ENCODE measurements around the gene ZSCAN20.
"Not testable (repeated sequence)": the region's sequence is repeated elsewhere in the genome, so short reads cannot be mapped to it uniquely, and the experiment has no call there.

The ZSCAN20 gene

DNA sequence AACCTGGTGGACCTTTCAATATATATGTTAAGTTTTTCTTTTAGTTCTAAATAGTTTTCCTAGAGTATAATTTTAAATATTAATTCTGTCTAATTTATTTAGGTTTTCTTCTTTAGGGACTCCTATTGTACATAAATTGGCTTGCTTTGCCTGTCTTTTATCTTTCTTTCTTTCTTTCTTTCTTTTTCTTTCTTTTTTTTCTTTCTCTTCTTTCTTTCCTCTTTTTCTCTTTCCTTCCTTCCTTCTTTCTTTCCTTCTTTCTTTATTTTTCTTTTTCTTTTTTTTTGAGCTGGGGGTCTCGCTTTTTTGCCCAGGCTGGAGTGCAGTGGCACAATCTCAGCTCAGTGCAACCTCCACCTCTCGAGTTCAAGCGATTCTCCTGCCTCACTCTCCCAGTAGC, 35.2 kb downstream of the ZSCAN20 start:
- no peaks in the 10 kb centered on the region for H3K9me3 Mint-ChIP-seq
- ATAC-seq (replicated peaks; ENCODE audit: extremely low read depth, poor library complexity, severe bottlenecking): no peak
- DNase-seq (ENCODE audit: low spot score in 2 of 2): no peak

GRCh38 chr1:33508151-33508550, 35.7 kb downstream of the ZSCAN20 start:
- ATAC-seq (replicated peaks; ENCODE audit: extremely low read depth, poor library complexity, severe bottlenecking) (no peak), DNase-seq (ENCODE audit: low spot score in 2 of 2) (no peak)
- Mint-ChIP-seq H3K36me3 (ENCODE audit: insufficient read depth) (no peaks in the 10 kb centered on the region), H3K27ac (ENCODE audit: low read depth) (no peak overlapping the region), H3K9me3 (no peaks in the 10 kb centered on the region), H3K4me3 (no peak overlapping the region), H3K27me3 (peaks cover 23% of the 10 kb centered on the region), H3K4me1 (no peaks in the 10 kb centered on the region)

More for the DNA sequence above, 35.2 kb downstream of the ZSCAN20 start:
- Mint-ChIP-seq H3K27ac (ENCODE audit: low read depth) (no peak overlapping the region), H3K36me3 (ENCODE audit: insufficient read depth) (no peaks in the 10 kb centered on the region), H3K4me1 (no peaks in the 10 kb centered on the region), H3K27me3 (peaks cover 23% of the 10 kb centered on the region), H3K4me3 (no peak overlapping the region)

GRCh38 chr1:33509276-33509675, 36.8 kb downstream of the ZSCAN20 start:
- not testable (repeated sequence) for H3K4me1 Mint-ChIP-seq; H3K4me3 Mint-ChIP-seq; ATAC-seq (replicated peaks; ENCODE audit: extremely low read depth, poor library complexity, severe bottlenecking); H3K27ac Mint-ChIP-seq (ENCODE audit: low read depth); H3K9me3 Mint-ChIP-seq; H3K36me3 Mint-ChIP-seq (ENCODE audit: insufficient read depth); DNase-seq (ENCODE audit: low spot score in 2 of 2)
- peaks cover 23% of the 10 kb centered on the region for H3K27me3 Mint-ChIP-seq

DNA sequence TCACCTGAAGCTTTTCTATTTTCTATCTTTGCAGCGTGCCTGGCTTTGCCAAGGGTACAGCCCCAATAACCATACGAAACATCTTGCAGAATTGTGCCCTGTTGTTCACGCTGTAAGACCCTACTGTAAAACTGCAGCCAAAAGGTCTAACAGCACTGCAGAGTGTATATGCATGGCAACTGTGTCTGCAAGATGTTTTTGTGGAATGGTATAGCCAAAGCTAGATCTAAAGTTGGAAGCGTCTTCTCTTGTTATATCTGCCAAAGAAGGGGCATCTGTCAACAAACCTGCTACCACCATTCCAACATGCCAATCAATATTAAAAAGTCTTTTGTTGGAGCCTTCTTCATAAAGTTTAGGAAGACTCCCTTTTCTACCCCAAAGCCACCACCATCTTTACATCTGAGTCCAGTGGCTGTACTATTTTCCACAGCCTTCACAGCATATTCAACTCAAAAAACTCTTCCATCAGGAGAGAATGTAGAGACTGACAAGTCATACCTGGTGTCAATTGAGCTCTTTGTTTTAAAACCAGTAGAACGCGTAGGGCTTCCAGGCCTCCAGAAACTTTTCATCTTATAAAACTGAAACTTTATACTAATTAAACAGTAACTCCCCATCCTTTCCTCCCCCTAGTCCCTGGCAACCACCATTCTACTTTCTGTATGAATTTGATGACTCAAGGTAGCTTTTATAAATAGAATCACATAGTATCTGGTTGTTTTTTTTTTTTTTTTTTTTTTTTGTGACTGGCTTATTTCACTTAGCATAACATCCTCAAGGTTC, 40.0 kb downstream of the ZSCAN20 start:
- ATAC-seq (replicated peaks; ENCODE audit: extremely low read depth, poor library complexity, severe bottlenecking) (no peak), DNase-seq (ENCODE audit: low spot score in 2 of 2) (no peak)
- Mint-ChIP-seq H3K36me3 (ENCODE audit: insufficient read depth) (peaks cover 2% of the 10 kb centered on the region), H3K27me3 (peaks cover 45% of the 10 kb centered on the region), H3K27ac (ENCODE audit: low read depth) (no peak overlapping the region), H3K4me3 (no peak overlapping the region), H3K4me1 (no peaks in the 10 kb centered on the region), H3K9me3 (no peaks in the 10 kb centered on the region)

DNA sequence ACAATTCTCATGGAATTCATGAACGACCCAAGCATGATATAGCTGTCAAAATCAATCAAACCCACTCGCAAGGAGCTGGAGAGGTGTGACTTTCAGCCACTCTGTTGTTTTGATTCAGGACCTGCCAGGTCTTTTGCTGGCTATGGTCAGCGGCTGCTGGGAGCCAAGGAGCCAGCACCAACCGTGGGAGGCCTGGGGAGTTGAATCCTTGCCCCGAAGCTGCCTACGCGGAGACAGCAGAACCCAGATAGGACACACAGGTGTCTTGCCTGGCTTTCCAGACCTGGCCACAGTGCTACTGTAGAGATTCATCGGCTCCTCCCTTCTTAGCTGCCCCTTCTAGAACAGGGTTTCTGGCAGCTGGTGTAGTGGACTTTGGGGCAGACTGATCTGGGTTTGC, 42.7 kb downstream of the ZSCAN20 start:
- DNase-seq (ENCODE audit: low spot score in 2 of 2): no peak
- peaks cover 2% of the 10 kb centered on the region for H3K36me3 Mint-ChIP-seq (ENCODE audit: insufficient read depth)
- H3K27ac Mint-ChIP-seq (ENCODE audit: low read depth): no peak overlapping the region
- H3K4me1 Mint-ChIP-seq: no peaks in the 10 kb centered on the region
- ATAC-seq (replicated peaks; ENCODE audit: extremely low read depth, poor library complexity, severe bottlenecking): no peak
- H3K9me3 Mint-ChIP-seq: no peaks in the 10 kb centered on the region
- peaks cover 69% of the 10 kb centered on the region for H3K27me3 Mint-ChIP-seq
- H3K4me3 Mint-ChIP-seq: no peak overlapping the region

- ATAC-seq (replicated peaks; ENCODE audit: extremely low read depth, poor library complexity, severe bottlenecking) (no peak), DNase-seq (ENCODE audit: low spot score in 2 of 2) (no peak)
- Mint-ChIP-seq H3K27ac (ENCODE audit: low read depth) (no peak overlapping the region), H3K36me3 (ENCODE audit: insufficient read depth) (peaks cover 2% of the 10 kb centered on the region), H3K4me1 (no peaks in the 10 kb centered on the region), H3K9me3 (no peaks in the 10 kb centered on the region), H3K4me3 (no peak overlapping the region), H3K27me3 (peaks cover 69% of the 10 kb centered on the region)
These were observed 43.2 kb downstream of the ZSCAN20 start for GRCh38 chr1:33515607-33516006.

GRCh38 chr1:33516428-33516827, 44.0 kb downstream of the ZSCAN20 start:
- Mint-ChIP-seq H3K27ac (ENCODE audit: low read depth) (no peak overlapping the region), H3K27me3 (peaks cover 71% of the 10 kb centered on the region)

DNA sequence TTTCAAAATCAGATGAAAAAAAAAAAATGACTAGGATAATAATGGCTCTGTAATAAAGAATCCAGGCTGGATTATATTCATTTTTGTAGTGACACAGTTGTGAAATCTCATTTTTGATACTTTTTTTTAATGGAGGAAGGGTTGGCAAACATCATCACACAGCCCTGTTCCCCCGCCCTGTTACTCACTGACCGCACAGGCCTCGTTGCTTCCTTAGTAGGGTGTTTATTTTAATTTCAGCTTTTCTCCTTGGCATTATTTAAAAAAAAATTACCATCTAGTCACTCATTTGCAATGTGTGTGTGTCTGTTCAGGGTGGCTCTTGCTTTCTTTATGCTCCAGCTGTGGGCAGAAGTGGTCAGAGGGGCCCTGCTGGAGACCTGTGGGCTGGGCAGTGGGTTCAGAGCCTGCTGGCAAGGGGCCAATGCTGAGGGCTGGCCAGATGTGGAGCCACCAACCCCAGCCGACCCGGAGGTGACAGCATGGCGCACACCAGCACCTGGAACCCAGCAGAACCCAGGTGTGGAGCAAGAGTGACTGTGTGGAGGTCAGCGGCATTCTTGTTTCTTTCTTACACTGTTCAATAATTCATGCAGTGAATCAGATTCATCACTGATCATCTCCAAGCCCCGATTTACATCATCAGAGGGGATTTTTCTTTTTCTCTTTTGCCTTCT, 44.6 kb downstream of the ZSCAN20 start:
- peaks cover 2% of the 10 kb centered on the region for H3K36me3 Mint-ChIP-seq (ENCODE audit: insufficient read depth)
- no peak for DNase-seq (ENCODE audit: low spot score in 2 of 2)
- H3K4me3 Mint-ChIP-seq: no peak overlapping the region
- H3K9me3 Mint-ChIP-seq: no peaks in the 10 kb centered on the region
- H3K4me1 Mint-ChIP-seq: no peaks in the 10 kb centered on the region
- no peak overlapping the region for H3K27ac Mint-ChIP-seq (ENCODE audit: low read depth)
- ATAC-seq (replicated peaks; ENCODE audit: extremely low read depth, poor library complexity, severe bottlenecking): no peak
- peaks cover 71% of the 10 kb centered on the region for H3K27me3 Mint-ChIP-seq

More at GRCh38 chr1:33516428-33516827, 44.0 kb downstream of the ZSCAN20 start:
- no peak for DNase-seq (ENCODE audit: low spot score in 2 of 2)
- peaks cover 2% of the 10 kb centered on the region for H3K36me3 Mint-ChIP-seq (ENCODE audit: insufficient read depth)
- H3K4me1 Mint-ChIP-seq: no peaks in the 10 kb centered on the region
- no peak for ATAC-seq (replicated peaks; ENCODE audit: extremely low read depth, poor library complexity, severe bottlenecking)
- H3K9me3 Mint-ChIP-seq: no peaks in the 10 kb centered on the region
- H3K4me3 Mint-ChIP-seq: no peak overlapping the region

DNA sequence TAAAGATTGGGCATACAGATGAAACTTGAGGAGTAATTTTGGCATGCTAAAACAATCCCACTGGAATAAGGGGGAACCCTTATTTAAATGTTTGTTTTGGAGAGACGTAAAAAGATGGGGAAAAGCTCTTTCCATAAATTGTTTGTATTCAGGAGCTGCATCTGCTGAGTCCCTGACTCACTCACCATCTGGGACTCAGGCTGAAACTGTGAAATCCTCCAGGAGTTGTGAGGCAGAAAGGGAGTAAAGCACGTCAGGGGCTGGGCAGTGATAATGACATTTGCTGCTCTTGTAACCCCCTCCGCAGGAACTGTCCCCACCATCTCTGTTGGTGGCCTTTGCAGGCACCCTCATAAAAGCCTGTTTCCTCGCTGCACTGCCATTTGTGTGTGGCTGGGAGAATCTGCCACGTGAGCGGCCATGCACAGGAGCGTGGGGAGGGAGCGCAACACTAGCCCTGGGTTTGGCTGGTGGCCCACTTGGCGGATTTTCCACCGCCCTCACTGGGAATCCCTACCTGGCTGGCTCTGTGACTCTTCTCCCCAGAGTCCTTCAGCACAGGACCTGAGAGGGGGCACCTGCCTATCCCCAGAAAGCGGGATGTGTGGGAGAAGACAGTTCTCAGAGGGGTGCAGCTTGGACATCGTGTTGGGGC, 45.3 kb downstream of the ZSCAN20 start:
- Mint-ChIP-seq H3K4me1 (no peaks in the 10 kb centered on the region), H3K4me3 (no peak overlapping the region), H3K27me3 (peaks cover 74% of the 10 kb centered on the region), H3K9me3 (no peaks in the 10 kb centered on the region), H3K27ac (ENCODE audit: low read depth) (no peak overlapping the region), H3K36me3 (ENCODE audit: insufficient read depth) (peaks cover 2% of the 10 kb centered on the region)
- DNase-seq (ENCODE audit: low spot score in 2 of 2) (no peak), ATAC-seq (replicated peaks; ENCODE audit: extremely low read depth, poor library complexity, severe bottlenecking) (no peak)

DNA sequence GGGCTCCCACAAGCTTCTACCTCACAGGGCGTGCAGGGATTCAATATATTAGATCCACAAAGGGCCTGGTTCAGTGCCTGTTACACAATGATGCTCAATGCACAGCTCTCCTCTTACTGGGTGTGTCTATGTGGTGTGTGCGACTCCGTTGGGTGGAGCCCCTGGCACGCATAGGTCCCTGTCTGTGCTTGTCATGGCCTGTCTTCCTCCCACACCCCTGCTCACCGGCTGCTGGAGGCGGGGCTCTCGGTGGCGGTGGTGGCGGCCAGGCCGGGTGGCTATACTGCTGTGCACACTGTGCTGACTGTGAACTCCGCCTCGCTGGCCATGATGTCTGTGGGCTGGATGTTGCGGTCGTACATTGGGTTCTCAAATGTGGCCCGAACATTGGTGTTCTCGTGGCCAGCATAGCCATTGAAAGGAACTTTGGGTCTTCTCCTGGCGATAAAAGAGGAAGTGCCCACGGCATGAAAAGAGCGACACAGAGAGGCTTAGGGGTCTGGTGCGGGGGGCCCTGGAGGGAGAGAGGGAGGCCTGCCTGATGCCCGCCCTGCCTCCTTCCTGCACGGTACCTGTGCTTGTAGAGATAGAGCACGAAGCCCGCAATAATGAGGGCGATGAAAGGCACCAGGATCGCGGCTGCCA, 46.9 kb downstream of the ZSCAN20 start:
- peaks cover 90% of the 10 kb centered on the region for H3K27me3 Mint-ChIP-seq
- H3K36me3 Mint-ChIP-seq (ENCODE audit: insufficient read depth): no peaks in the 10 kb centered on the region
- no peak overlapping the region for H3K27ac Mint-ChIP-seq (ENCODE audit: low read depth)
- no peaks in the 10 kb centered on the region for H3K9me3 Mint-ChIP-seq
- DNase-seq (ENCODE audit: low spot score in 2 of 2) (no peak), ATAC-seq (replicated peaks; ENCODE audit: extremely low read depth, poor library complexity, severe bottlenecking) (no peak)
- H3K4me1 Mint-ChIP-seq: no peaks in the 10 kb centered on the region
- no peak overlapping the region for H3K4me3 Mint-ChIP-seq

DNA sequence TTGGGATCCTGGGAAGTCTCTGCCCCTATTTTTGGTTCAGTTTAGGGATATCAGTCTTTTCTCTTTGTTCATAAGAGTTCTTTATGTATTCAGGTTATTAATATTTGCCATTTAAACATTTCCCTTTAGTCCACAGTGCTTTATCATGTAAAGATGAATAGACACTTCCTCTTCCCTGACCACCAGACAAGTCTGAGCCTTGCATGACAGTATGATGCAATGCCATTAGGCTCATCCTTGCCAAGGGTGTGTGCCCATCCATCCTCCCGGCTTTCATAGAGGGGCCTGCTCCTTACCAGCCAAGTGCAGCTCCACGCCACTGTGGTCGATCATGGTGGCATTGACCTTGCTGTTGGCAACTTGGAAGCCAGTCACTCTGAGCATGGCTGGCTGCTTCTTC, 52.1 kb downstream of the ZSCAN20 start:
- ATAC-seq (replicated peaks; ENCODE audit: extremely low read depth, poor library complexity, severe bottlenecking) (no peak), DNase-seq (ENCODE audit: low spot score in 2 of 2) (no peak)
- Mint-ChIP-seq H3K4me1 (no peaks in the 10 kb centered on the region), H3K27me3 (peaks cover 80% of the 10 kb centered on the region), H3K9me3 (no peaks in the 10 kb centered on the region), H3K36me3 (ENCODE audit: insufficient read depth) (no peaks in the 10 kb centered on the region), H3K27ac (ENCODE audit: low read depth) (no peak overlapping the region), H3K4me3 (no peak overlapping the region)

DNA sequence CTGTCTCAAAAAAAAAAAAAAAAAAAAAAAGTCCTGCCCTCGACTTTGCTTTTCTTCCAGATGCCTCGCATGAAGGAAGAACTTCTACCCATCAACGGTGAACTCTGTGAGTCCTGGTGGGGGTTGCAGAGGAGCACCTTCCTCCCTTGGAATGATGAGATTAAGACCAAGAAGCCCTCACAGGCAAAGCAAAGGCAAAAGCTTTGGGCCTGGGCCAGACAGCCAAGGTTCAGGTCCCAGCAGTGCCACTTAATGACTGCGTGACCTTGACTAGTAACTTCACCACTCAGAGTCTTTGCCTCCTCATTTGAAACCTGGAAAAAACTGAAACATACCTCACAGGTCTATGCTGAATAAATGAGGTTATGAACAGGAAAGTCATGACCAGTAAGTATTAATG, 55.5 kb downstream of the ZSCAN20 start:
- ATAC-seq (replicated peaks; ENCODE audit: extremely low read depth, poor library complexity, severe bottlenecking): no peak
- DNase-seq (ENCODE audit: low spot score in 2 of 2): no peak
- no peaks in the 10 kb centered on the region for H3K9me3 Mint-ChIP-seq
- no peaks in the 10 kb centered on the region for H3K4me1 Mint-ChIP-seq
- H3K27me3 Mint-ChIP-seq: peaks cover 57% of the 10 kb centered on the region
- H3K4me3 Mint-ChIP-seq: no peak overlapping the region
- no peaks in the 10 kb centered on the region for H3K36me3 Mint-ChIP-seq (ENCODE audit: insufficient read depth)
- no peak overlapping the region for H3K27ac Mint-ChIP-seq (ENCODE audit: low read depth)

Measured in central memory CD8-positive, alpha-beta T cell (primary cell).